ENCODE results near the gene MLLT6.
A peak's percentile ranks its signal among the peaks of the same experiment; 100 is the strongest.
"Not testable (repeated sequence)": the region's sequence is repeated elsewhere in the genome, so short reads cannot be mapped to it uniquely, and the experiment has no call there.

Gene MLLT6

GRCh38 chr17:38719943-38720641 is 15.0 kb downstream of the MLLT6 start:
- TF ChIP-seq POLR2A (IDR thresholded peaks at IDR 0.05; ENCODE audit: low read length) (no peak), GATA1 (IDR thresholded peaks at IDR 0.05; ENCODE audit: low read depth, low read length) (no peak)

DNA sequence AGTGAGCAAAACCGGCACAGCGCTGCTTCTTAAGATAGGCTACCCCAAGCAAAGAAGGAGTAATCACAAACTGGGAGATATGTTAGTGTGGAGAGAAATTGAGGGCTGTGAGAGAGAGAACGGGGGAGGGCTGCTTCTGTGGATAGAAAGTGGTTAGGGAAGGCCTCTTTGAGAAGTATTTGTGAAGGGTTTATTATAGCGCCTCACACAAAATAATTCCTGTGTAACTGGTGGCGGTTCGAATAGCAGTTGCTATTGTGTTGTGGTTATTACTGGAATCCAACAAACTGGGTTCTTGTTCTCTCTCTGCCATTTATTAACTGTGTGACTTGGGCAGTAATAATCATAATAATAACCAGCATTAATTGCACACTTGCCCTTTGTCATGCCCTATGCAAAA is 15.9 kb downstream of the MLLT6 start:
- no peak for DNase-seq
- TF ChIP-seq POLR2A (IDR thresholded peaks at IDR 0.05; ENCODE audit: low read length) (no peak), GATA1 (IDR thresholded peaks at IDR 0.05; ENCODE audit: low read depth, low read length) (no peak)

More at GRCh38 chr17:38719943-38720641, 15.0 kb downstream of the MLLT6 start:
- DNase-seq, result no peak

DNA sequence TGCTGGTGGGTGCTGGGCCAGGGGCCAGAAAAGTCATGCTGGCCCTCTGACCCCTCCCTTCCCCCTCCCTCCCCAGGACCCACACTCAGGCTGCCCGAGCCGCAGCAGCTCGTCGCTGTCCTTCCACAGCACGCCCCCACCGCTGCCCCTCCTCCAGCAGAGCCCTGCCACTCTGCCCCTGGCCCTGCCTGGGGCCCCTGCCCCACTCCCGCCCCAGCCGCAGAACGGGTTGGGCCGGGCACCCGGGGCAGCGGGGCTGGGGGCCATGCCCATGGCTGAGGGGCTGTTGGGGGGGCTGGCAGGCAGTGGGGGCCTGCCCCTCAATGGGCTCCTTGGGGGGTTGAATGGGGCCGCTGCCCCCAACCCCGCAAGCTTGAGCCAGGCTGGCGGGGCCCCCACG is 16.7 kb downstream of the MLLT6 start:
- TF ChIP-seq POLR2A (IDR thresholded peaks at IDR 0.05; ENCODE audit: low read length), result no peak

DNA sequence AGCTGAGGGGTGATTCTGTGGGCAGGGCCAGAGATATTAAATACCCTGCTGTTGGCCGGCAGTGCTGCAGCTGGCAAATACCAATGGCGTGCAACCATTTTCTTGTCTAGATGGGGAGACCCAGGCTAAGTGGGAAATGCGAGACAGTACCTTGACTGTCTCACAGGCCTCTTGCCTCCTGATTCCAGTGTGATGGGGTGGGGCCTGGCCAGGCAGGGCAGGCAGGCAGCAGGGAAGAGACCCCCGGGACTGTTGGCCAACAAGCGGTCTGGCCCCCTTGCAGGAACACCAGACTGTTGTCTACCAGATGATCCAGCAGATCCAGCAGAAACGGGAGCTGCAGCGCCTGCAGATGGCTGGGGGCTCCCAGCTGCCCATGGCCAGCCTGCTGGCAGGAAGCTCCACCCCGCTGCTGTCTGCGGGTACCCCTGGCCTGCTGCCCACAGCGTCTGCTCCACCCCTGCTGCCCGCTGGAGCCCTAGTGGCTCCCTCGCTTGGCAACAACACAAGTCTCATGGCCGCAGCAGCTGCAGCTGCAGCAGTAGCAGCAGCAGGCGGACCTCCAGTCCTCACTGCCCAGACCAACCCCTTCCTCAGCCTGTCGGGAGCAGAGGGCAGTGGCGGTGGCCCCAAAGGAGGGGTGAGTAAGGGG is 19.4 kb downstream of the MLLT6 start:
- TF ChIP-seq GATA1 (IDR thresholded peaks at IDR 0.05; ENCODE audit: low read depth, low read length) (no peak), POLR2A (IDR thresholded peaks at IDR 0.05; ENCODE audit: low read length) (no peak)
- no peak for DNase-seq

More for the DNA sequence above, 16.7 kb downstream of the MLLT6 start:
- no peak for DNase-seq

DNA sequence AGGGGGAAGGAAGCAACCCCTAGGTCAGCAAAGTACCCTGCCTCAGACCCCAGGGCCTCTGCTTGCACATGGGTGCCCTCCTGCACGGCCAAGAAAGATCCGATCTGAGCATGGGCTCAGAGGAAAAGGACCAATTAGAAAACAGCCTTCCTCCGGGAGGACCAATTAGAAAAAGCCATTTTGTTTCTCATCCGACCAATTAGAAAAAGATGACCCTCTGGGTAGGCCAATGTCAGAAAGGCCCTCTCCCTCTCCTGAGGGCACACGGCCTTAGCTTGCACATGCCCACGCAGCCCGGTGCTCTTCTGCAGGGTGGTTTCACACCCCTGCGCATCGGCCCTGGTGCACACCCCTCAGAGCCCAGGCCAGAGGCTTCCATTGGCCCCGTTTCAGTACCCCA is 20.0 kb downstream of the MLLT6 start:
- TF ChIP-seq POLR2A (IDR thresholded peaks at IDR 0.05; ENCODE audit: low read length), result no peak
- TF ChIP-seq GATA1 (IDR thresholded peaks at IDR 0.05; ENCODE audit: low read depth, low read length), result no peak
- no peak for DNase-seq

DNA sequence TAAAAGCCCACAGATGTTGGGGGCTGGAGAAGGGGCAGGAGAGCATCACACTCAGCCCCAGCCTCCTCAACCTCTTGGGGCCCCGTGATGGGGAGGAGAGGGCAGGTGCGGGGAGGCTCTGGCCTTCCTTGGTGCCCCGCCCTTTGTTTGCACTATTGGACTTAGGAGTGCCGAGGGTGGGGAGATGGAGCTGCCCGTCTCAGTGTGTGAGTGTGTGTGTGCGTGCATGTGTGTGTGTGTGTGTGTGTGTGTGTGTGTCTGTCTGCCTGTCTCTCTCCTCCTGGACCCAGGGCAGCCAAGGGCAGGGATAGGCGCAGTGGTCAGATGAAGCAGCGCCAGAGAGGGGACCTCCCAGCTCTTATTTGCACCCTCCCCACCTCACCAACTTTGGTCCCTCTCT is 21.1 kb downstream of the MLLT6 start:
- DNase-seq, result not testable (repeated sequence)

DNA sequence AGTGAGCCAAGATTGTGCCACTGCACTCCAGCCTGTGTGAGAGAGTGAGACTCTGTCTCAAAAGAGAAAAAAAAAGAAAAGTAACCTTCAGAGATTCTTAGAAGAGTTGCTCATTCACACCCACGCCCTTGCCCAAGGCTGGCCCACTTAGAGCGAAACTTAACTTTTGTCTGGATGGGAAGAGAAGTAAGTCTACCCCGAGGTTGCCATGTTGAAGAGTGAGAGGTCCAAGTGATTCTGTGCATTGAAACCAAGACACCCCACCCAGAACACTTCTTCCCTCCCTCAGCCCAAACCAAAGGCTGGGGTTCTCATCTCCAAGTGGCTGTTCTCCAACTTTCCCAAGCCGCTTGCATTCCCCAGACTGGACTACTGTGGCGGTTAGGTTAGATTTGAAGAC is 22.7 kb downstream of the MLLT6 start:
- DNase-seq, result no peak
- no peak for TF ChIP-seq POLR2A (IDR thresholded peaks at IDR 0.05; ENCODE audit: low read length)
- no peak for TF ChIP-seq GATA1 (IDR thresholded peaks at IDR 0.05; ENCODE audit: low read depth, low read length)

DNA sequence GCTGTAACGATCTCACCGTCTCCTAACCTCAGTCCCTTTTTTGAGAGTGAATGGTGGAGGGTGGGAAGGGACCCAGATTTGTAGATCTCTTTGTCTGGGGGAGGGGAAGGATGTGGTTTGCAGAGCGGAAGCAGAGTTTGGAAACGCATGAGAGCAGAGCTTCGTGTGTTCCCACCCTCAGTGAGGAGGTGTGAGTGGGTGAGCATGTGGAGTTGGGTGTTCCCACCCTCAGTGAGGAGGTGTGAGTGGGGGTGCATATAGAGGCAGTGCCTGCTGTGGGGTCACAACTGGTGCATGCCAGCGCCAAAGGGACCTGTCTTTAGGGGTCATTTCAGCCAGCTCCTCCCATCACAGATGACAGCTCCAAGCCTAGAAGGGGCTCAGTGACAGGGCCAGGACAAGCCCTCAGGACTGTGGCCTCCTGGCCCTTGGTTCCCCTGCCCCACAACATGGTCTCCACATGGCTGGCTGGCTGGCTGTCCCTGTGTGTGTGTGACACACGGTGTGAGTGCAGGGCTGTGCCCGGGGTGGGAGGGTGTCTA is 23.3 kb downstream of the MLLT6 start:
- TF ChIP-seq POLR2A (IDR thresholded peaks at IDR 0.05; ENCODE audit: low read length), result no peak
- TF ChIP-seq GATA1 (IDR thresholded peaks at IDR 0.05; ENCODE audit: low read depth, low read length), result no peak
- DNase-seq, result no peak

DNA sequence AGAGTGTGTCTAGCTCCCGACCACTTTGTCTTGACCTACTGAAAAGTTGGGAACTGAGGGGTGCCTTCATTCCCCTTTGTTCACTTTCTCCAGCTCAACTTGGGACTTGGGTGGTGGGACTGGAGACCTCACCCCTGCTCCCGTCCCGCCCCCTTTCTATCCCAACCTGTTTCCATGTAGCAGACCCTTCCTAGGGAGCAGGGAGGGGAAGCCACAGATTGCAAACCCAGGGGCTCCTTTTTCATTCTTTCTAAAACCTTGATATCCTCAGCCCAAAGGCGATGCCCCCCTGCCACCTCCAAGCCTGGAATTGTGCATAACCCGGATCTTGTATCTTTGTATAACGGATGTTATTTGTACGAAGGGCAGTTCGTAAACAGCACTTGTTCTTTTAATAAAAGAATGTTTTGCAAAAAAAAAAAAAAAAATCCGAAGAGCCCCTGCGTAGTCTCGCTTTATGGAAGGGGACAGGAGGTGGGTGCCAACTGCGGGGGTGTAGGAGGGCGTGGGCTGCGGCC is 24.4 kb downstream of the MLLT6 start:
- no peak for TF ChIP-seq GATA1 (IDR thresholded peaks at IDR 0.05; ENCODE audit: low read depth, low read length)
- no peak for DNase-seq

DNA sequence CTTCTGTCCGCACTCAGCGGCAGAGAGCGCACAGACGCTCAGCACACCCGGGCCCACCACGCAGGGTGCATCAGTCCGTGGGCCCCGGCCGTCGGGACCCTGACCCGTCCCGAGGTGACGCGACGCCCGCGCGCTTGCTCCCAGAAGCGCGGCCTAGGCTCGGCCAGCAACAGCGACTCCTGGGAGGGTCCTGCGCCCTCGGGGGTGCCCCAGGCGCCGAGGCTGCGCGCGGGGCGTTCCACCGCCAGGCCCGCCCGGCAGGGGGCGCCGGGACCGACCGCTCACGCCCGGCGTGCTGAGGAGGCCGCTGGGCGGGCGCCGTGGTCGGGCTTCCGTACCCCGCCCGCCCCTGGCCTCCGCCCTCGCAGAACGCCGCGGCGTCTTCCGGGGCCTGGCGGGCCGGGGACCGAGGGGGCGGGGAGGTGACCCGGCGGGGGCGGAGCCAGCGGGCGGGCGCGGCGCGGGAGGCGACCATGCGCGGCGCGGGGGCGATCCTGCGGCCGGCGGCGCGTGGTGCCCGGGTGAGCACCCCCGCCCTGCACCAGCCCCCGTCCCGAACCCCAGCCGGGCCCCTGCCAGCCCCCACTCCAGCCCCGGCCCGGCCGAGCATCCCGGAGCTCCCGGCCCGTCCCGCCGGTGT is 24.9 kb downstream of the MLLT6 start, which contains the start of gene CISD3:
Gene CISD3 (plus strand): TSS at position 456 of the 640 bp plus-strand sequence. CDS start 18 bp downstream, at position 474.
- TF ChIP-seq POLR2A (IDR thresholded peaks at IDR 0.05; ENCODE audit: low read length) (peak; percentile 45), GATA1 (IDR thresholded peaks at IDR 0.05; ENCODE audit: low read depth, low read length) (no peak)
- DNase-seq, result peak; percentile 92 to 96

GRCh38 chr17:38730526-38731379 is 25.7 kb downstream of the MLLT6 start:
- TF ChIP-seq GATA1 (IDR thresholded peaks at IDR 0.05; ENCODE audit: low read depth, low read length) (no peak), POLR2A (IDR thresholded peaks at IDR 0.05; ENCODE audit: low read length) (no peak)
- peak; percentile 41 to 54 for DNase-seq

- no peak for DNase-seq
- TF ChIP-seq GATA1 (IDR thresholded peaks at IDR 0.05; ENCODE audit: low read depth, low read length) (no peak), POLR2A (IDR thresholded peaks at IDR 0.05; ENCODE audit: low read length) (no peak)
Observed at GRCh38 chr17:38731526-38732294, 26.6 kb downstream of the MLLT6 start.
